Upper lobe of left lung (tissue), 4 donors: ENCODE data around the gene MSI2.

ENCODE experiments used
- EP300 ChIP-seq, 4 donors: sonication (generic); formaldehyde crosslinking; IDR thresholded peaks; one replicate each; pipeline ENCODE4 v1.5.1; 2017; ENCODE audit warnings: antibody characterized with exemption in 4 of 4, control low read depth in 2 of 4
- POLR2A ChIP-seq, 4 donors: fragments of 450-650 bp; IDR thresholded peaks; one replicate each; pipeline ENCODE4 v1.5.1; 2016 to 2017; ENCODE audit warnings: antibody characterized with exemption in 4 of 4, mild to moderate bottlenecking in 2 of 4
- POLR2AphosphoS5 ChIP-seq, 2 donors: sonication (generic); formaldehyde crosslinking; IDR thresholded peaks; one replicate each; pipeline ENCODE4 v1.5.1; 2017; ENCODE audit warnings: antibody characterized with exemption in 2 of 2
- TF ChIP-seq, protein P1 (sequence below), 6 experiments: fragments of 450-650 bp in 4 of 6; fragments of 200-600 bp in 2 of 6; sonication (generic) in 2 of 6; IDR thresholded peaks; one replicate each; pipeline ENCODE4 v1.5.1; 2016 to 2019; ENCODE audit warnings: antibody characterized with exemption in 6 of 6

DNA sequence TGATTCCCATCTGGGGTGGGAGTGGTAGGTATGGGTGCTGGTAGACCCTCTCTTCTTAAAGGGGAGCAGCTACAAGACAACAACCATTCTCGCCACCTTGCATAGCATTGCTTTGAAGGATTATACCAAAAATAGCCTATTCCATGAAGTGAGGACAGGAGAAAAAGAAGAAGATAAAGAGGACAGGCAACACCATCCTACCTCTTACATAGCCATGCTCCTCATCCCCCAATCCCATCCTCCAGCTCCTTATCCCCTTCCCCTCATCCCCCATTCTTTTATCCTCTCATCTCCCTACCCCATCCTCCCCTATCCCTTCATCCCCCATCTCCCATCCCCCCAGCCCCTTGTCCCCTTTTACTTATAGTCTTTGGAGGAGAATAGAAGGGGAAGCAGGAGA, 459.7 kb downstream of the MSI2 start:
- TF ChIP-seq POLR2A (IDR thresholded peaks at IDR 0.05) (no peak), POLR2AphosphoS5 (IDR thresholded peaks at IDR 0.05) (no peak), EP300 (IDR thresholded peaks at IDR 0.05) (no peak)
- TF ChIP-seq, protein P1, sequence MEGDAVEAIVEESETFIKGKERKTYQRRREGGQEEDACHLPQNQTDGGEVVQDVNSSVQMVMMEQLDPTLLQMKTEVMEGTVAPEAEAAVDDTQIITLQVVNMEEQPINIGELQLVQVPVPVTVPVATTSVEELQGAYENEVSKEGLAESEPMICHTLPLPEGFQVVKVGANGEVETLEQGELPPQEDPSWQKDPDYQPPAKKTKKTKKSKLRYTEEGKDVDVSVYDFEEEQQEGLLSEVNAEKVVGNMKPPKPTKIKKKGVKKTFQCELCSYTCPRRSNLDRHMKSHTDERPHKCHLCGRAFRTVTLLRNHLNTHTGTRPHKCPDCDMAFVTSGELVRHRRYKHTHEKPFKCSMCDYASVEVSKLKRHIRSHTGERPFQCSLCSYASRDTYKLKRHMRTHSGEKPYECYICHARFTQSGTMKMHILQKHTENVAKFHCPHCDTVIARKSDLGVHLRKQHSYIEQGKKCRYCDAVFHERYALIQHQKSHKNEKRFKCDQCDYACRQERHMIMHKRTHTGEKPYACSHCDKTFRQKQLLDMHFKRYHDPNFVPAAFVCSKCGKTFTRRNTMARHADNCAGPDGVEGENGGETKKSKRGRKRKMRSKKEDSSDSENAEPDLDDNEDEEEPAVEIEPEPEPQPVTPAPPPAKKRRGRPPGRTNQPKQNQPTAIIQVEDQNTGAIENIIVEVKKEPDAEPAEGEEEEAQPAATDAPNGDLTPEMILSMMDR (IDR thresholded peaks at IDR 0.05), result no peak
